B cell (primary cell): ENCODE measurements around the gene KIR2DL3. TPM values are rescaled to one million over a fixed set of nuclear protein-coding genes. Genes with fewer than 3 reads are reported as not detected.
"Not testable (repeated sequence)": the region's sequence is repeated elsewhere in the genome, so short reads cannot be mapped to it uniquely, and the experiment has no call there.

Experiments
- ATAC-seq: fragments of 200-7000 bp; cut with Tn5 transposase; one replicate; pipeline ENCODE4 v1.10.0; 2021; ENCODE audit warnings: low read depth, mild to moderate bottlenecking, moderate number of reproducible peaks, moderate library complexity
- CTCF ChIA-PET: fragments of 350-600 bp; sonication (Branson Sonifier 250); formaldehyde crosslinking; loops from one replicate; lab custom pipeline; 2021; ENCODE audit warnings: antibody characterized with exemption, inconsistent platforms; lab: Charles Lee
- POLR2A ChIA-PET: fragments of 350-600 bp; sonication (Branson Sonifier 250); formaldehyde crosslinking; loops from one replicate; lab custom pipeline; 2021; ENCODE audit warnings: antibody characterized with exemption; lab: Charles Lee
- DNase-seq: peaks from one replicate; pipeline ENCODE4 v3.0.0; 2013
- H2AFZ ChIP-seq: 2 replicates; pipeline ENCODE4 v1.6.1; 2012; ENCODE audit warnings: mild to moderate bottlenecking, low read depth, low read length; ENCODE audit not compliant: insufficient read depth, poor library complexity, severe bottlenecking
- H3K27ac ChIP-seq, 2 donors: 1 replicate in 1 of 2; 2 replicates in 1 of 2; pipeline ENCODE4 v1.5.1; 2012 to 2013; ENCODE audit warnings: low read length in 2 of 2, mild to moderate bottlenecking in 2 of 2, moderate library complexity in 1 of 2
- H3K27me3 ChIP-seq, 4 experiments: fragments of 200-600 bp in 1 of 4; sonication (generic) in 1 of 4; replicated peaks in 1 of 4; 1 replicate in 2 of 4; 2 replicates in 2 of 4; pipeline versions ENCODE4 v1.6.1 to v1.7.0; 2013 to 2016; ENCODE audit warnings: low read length in 3 of 4, mild to moderate bottlenecking in 2 of 4, mixed read lengths in 1 of 4, moderate library complexity in 1 of 4; ENCODE audit not compliant: insufficient read depth in 4 of 4, control insufficient read depth in 3 of 4; ENCODE audit errors: control extremely low read depth in 1 of 4
- H3K36me3 ChIP-seq, 2 experiments: replicated peaks in 1 of 2; 1 replicate in 1 of 2; 2 replicates in 1 of 2; pipeline versions ENCODE4 v1.6.1 to v1.7.1; 2013; ENCODE audit warnings: low read length in 1 of 2; ENCODE audit not compliant: insufficient read depth in 2 of 2, control insufficient read depth in 1 of 2; ENCODE audit errors: control extremely low read depth in 1 of 2, extremely low read depth in 1 of 2
- H3K4me1 ChIP-seq, 2 donors: fragments of 200-600 bp in 1 of 2; sonication (generic) in 1 of 2; 1 replicate in 1 of 2; 2 replicates in 1 of 2; pipeline versions ENCODE4 v1.5.1 to v1.6.1; 2013 to 2017; ENCODE audit warnings: low read length in 2 of 2; ENCODE audit not compliant: control insufficient read depth in 2 of 2, insufficient read depth in 2 of 2
- H3K4me2 ChIP-seq: replicated peaks from 2 replicates; pipeline ENCODE3; 2012; ENCODE audit warnings: mild to moderate bottlenecking, low read depth, low read length; ENCODE audit not compliant: poor library complexity, severe bottlenecking
- H3K4me3 ChIP-seq, 5 experiments: fragments of 200-600 bp in 1 of 5; sonication (generic) in 1 of 5; 1 replicate in 3 of 5; 2 replicates in 2 of 5; pipeline versions ENCODE4 v1.5.1 to v1.7.0; 2011 to 2016; ENCODE audit warnings: low read length in 4 of 5, mild to moderate bottlenecking in 4 of 5, low read depth in 2 of 5, control low read depth in 1 of 5, moderate library complexity in 1 of 5; ENCODE audit not compliant: insufficient read depth in 1 of 5; ENCODE audit errors: control extremely low read depth in 1 of 5, extremely low read depth in 1 of 5
- H3K79me2 ChIP-seq: fragments of 200-600 bp; sonication (generic); one replicate; pipeline ENCODE4 v1.6.0; 2016; ENCODE audit warnings: low read length; ENCODE audit not compliant: control insufficient read depth, insufficient read depth
- H3K9ac ChIP-seq: fragments of 200-600 bp; sonication (generic); 2 replicates; pipeline ENCODE4 v1.6.1; 2017; ENCODE audit warnings: mild to moderate bottlenecking, low read length, moderate library complexity
- H3K9me3 ChIP-seq, 3 donors: one replicate each; pipeline versions ENCODE4 v1.6.1 to v1.7.1; 2013; ENCODE audit warnings: low read length in 2 of 3; ENCODE audit not compliant: control insufficient read depth in 2 of 3, insufficient read depth in 1 of 3; ENCODE audit errors: control extremely low read depth in 1 of 3
- H4K20me1 ChIP-seq: 2 replicates; pipeline ENCODE4 v1.6.0; 2012; ENCODE audit warnings: mild to moderate bottlenecking, low read length; ENCODE audit not compliant: insufficient read depth, control insufficient read depth, poor library complexity, severe bottlenecking
- H3K27ac Mint-ChIP-seq: one replicate; pipeline ENCODE4 v1.8.0; 2021; ENCODE audit warnings: mixed read lengths
- H3K27me3 Mint-ChIP-seq: one replicate; pipeline ENCODE4 v1.8.0; 2021; ENCODE audit warnings: mixed read lengths
- H3K4me1 Mint-ChIP-seq: one replicate; pipeline ENCODE4 v1.8.0; 2021; ENCODE audit warnings: mixed read lengths
- H3K4me3 Mint-ChIP-seq: one replicate; pipeline ENCODE4 v1.8.0; 2021; ENCODE audit warnings: mixed read lengths
- H3K9me3 Mint-ChIP-seq: one replicate; pipeline ENCODE4 v1.8.0; 2022; ENCODE audit warnings: mixed read lengths; ENCODE audit not compliant: insufficient read depth
- WGBS: methylation state at CpG from one replicate; pipeline ENCODE4 v1.1.5; 2013; ENCODE audit warnings: missing lambda C conversion rate; ENCODE audit not compliant: insufficient coverage; 5-methylcytosine and 5-hydroxymethylcytosine counted together
- intact Hi-C: fragments of 100-400 bp; cut with micrococcal nuclease; formaldehyde crosslinking; loops from one replicate; pipeline ENCODE4 v1.10.0; 2022
- polyA plus RNA-seq: library from polyadenylated mRNA; depleted of rRNA; stranded (reverse); fragments of >200 nt; gene quantifications from 2 replicates; pipeline ENCODE4 v1.2.3, GENCODE V29; 2012
- total RNA-seq, 2 donors: library from RNA; stranded (reverse); fragments of 120-200 nt in 1 of 2; gene quantifications; 1 replicate in 1 of 2; 2 replicates in 1 of 2; pipeline versions ENCODE4 v1.2.3 to v1.2.4, GENCODE V29; 2013 to 2022

Gene KIR2DL3
- total and polyA plus RNA-seq, 2 donors (not counting 1 experiment from before 2014, with no cell fraction given), result not detected

DNA sequence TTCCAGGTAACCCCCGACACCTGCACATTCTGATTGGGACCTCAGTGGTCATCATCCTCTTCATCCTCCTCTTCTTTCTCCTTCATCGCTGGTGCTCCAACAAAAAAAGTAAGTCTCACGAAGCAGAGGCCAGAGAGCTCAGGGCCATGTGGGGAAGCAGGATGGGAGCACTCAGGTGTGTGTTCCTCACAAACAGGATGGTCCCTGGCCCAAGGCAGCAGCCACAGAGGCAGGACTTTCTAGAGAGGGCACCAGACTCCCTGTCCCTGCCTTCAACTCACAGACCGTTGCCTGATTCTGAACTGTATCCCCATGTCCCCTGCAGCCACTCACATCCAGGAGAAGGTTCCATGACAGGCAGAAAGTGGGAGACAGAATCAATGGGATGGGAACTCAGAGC is 44.6 kb downstream of the KIR2DL3 start:
- intact Hi-C loops, H3K27me3 ChIP-seq, H3K4me3 Mint-ChIP-seq, H3K4me3 ChIP-seq, H3K27ac Mint-ChIP-seq, H3K4me2 ChIP-seq, DNase-seq, CTCF ChIA-PET, ATAC-seq, H2AFZ ChIP-seq, H4K20me1 ChIP-seq, H3K9me3 Mint-ChIP-seq, H3K79me2 ChIP-seq, H3K9ac ChIP-seq, H3K9me3 ChIP-seq, H3K4me1 Mint-ChIP-seq, H3K4me1 ChIP-seq, POLR2A ChIA-PET, H3K36me3 ChIP-seq, H3K27ac ChIP-seq: not testable (repeated sequence)
- H3K27me3 Mint-ChIP-seq, result peaks cover 38% of the 10 kb centered on the region
- WGBS, result 80% methylated on average over 1 of the region's 4 CpGs

DNA sequence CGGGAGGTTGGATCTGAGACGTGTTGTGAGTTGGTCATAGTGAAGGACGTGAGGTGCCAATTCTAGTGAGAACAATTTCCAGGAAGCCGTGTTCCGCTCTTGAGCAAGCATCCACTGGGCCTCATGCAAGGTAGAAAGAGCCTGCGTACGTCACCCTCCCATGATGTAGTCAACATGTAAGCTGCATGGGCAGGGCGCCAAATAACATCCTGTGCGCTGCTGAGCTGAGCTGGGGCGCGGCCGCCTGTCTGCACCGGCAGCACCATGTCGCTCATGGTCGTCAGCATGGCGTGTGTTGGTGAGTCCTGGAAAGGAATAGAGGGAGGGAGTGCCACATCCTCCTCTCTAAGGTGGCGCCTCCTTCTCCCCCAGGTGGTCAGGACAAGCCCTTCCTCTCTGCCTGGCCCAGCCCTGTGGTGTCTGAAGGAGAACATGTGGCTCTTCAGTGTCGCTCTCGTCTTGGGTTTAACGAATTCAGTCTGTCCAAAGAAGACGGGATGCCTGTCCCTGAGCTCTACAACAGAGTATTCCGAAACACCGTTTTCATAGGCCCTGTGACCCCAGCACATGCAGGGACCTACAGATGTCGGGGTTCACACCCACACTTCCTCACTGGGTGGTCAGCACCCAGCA is 47.9 kb downstream of the KIR2DL3 start:
- 90% methylated on average over 18 of the region's 24 CpGs for WGBS
- H2AFZ ChIP-seq, POLR2A ChIA-PET, H3K4me1 Mint-ChIP-seq, ATAC-seq, H3K36me3 ChIP-seq, H3K4me3 Mint-ChIP-seq, H3K4me3 ChIP-seq, H3K27me3 ChIP-seq, H3K4me1 ChIP-seq, CTCF ChIA-PET, DNase-seq, H3K9ac ChIP-seq, H3K27ac Mint-ChIP-seq, H3K27ac ChIP-seq, H4K20me1 ChIP-seq, intact Hi-C loops, H3K4me2 ChIP-seq, H3K9me3 ChIP-seq, H3K79me2 ChIP-seq, H3K9me3 Mint-ChIP-seq: not testable (repeated sequence)
- peaks cover 34% of the 10 kb centered on the region for H3K27me3 Mint-ChIP-seq

DNA sequence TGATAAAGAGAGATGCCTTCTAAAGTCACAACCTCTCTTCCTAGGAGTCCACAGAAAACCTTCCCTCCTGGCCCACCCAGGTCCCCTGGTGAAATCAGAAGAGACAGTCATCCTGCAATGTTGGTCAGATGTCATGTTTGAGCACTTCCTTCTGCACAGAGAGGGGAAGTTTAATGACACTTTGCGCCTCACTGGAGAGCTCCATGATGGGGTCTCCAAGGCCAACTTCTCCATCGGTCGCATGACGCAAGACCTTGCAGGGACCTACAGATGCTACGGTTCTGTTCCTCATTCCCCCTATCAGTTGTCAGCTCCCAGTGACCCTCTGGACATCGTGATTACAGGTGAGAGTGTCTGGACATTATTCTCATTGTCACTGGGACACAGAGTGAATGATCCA is 49.8 kb downstream of the KIR2DL3 start:
- H3K36me3 ChIP-seq, H2AFZ ChIP-seq, ATAC-seq, H3K4me2 ChIP-seq, intact Hi-C loops, H3K4me3 Mint-ChIP-seq, CTCF ChIA-PET, H3K9me3 Mint-ChIP-seq, DNase-seq, H3K4me1 ChIP-seq, H3K4me1 Mint-ChIP-seq, H4K20me1 ChIP-seq, H3K27ac Mint-ChIP-seq, H3K79me2 ChIP-seq, H3K9ac ChIP-seq, POLR2A ChIA-PET, H3K27ac ChIP-seq, H3K4me3 ChIP-seq, H3K27me3 ChIP-seq, H3K9me3 ChIP-seq: not testable (repeated sequence)
- WGBS, result 89% methylated on average over 4 of the region's 6 CpGs
- peaks cover 33% of the 10 kb centered on the region for H3K27me3 Mint-ChIP-seq
